GM23338 (cell line): ENCODE data around the gene F3. TPM values are rescaled to one million over a fixed set of nuclear protein-coding genes. Genes with fewer than 3 reads are reported as not detected.

ENCODE experiments used
- ATAC-seq: fragments of 200-7000 bp; cut with Tn5 transposase; 3 replicates; pipeline ENCODE4 v1.9.1; 2020
- DNase-seq: peaks from one replicate; pipeline ENCODE4 v3.0.0-alpha.2; 2015; ENCODE audit warnings: low spot score
- H2AFZ ChIP-seq: fragments of 200-600 bp; sonication (generic); 2 replicates; pipeline ENCODE4 v1.8.0; 2016; ENCODE audit warnings: antibody characterized with exemption, mild to moderate bottlenecking, moderate library complexity
- H3F3A ChIP-seq: fragments of 200-600 bp; sonication (generic); replicated peaks from 2 replicates; pipeline ENCODE4 v1.8.0; 2017; ENCODE audit warnings: antibody characterized with exemption, mixed run types, low read depth
- H3K27ac ChIP-seq: fragments of 200-600 bp; sonication (generic); 2 replicates; pipeline ENCODE4 v1.6.1; 2016; ENCODE audit warnings: low read depth
- H3K27me3 ChIP-seq: fragments of 200-600 bp; sonication (generic); 2 replicates; pipeline ENCODE4 v1.8.0; 2016; ENCODE audit warnings: mild to moderate bottlenecking, mixed run types, moderate library complexity; ENCODE audit not compliant: insufficient read depth
- H3K36me3 ChIP-seq: fragments of 200-600 bp; sonication (generic); 2 replicates; pipeline ENCODE4 v1.8.0; 2016; ENCODE audit warnings: mild to moderate bottlenecking; ENCODE audit not compliant: insufficient read depth
- H3K4me1 ChIP-seq: fragments of 200-600 bp; sonication (generic); 2 replicates; pipeline ENCODE4 v1.8.0; 2016; ENCODE audit warnings: mild to moderate bottlenecking, moderate library complexity; ENCODE audit not compliant: insufficient read depth
- H3K4me2 ChIP-seq: fragments of 200-600 bp; sonication (generic); 2 replicates; pipeline ENCODE4 v1.7.1; 2017; ENCODE audit warnings: mixed run types
- H3K4me3 ChIP-seq: fragments of 200-600 bp; sonication (generic); 2 replicates; pipeline ENCODE4 v1.6.1; 2016; ENCODE audit warnings: mixed run types
- H3K79me2 ChIP-seq: fragments of 200-600 bp; sonication (generic); replicated peaks from 2 replicates; pipeline ENCODE4 v1.8.0; 2017; ENCODE audit warnings: mild to moderate bottlenecking; ENCODE audit not compliant: insufficient read depth
- H3K9me2 ChIP-seq: fragments of 200-600 bp; sonication (generic); 2 replicates; pipeline ENCODE4 v1.8.0; 2017; ENCODE audit not compliant: insufficient read depth
- H4K20me1 ChIP-seq: fragments of 200-600 bp; sonication (generic); replicated peaks from 2 replicates; pipeline ENCODE4 v1.8.0; 2017; ENCODE audit warnings: mild to moderate bottlenecking; ENCODE audit not compliant: insufficient read depth
- H3K27ac Mint-ChIP-seq: 2 replicates; pipeline ENCODE4 v1.8.0; 2020; ENCODE audit warnings: inconsistent platforms, mild to moderate bottlenecking, moderate library complexity, mixed read lengths
- H3K27me3 Mint-ChIP-seq: 3 replicates; pipeline ENCODE4 v1.8.0; 2022; ENCODE audit warnings: low read depth, mild to moderate bottlenecking, moderate library complexity, mixed read lengths, inconsistent platforms; ENCODE audit not compliant: insufficient read depth, poor library complexity
- H3K36me3 Mint-ChIP-seq: 3 replicates; pipeline ENCODE4 v1.8.0; 2021; ENCODE audit warnings: low read depth, mild to moderate bottlenecking, inconsistent platforms, moderate library complexity, mixed read lengths
- H3K4me1 Mint-ChIP-seq: 3 replicates; pipeline ENCODE4 v1.8.0; 2020; ENCODE audit warnings: mild to moderate bottlenecking, inconsistent platforms, mixed read lengths
- H3K4me3 Mint-ChIP-seq: 3 replicates; pipeline ENCODE4 v1.8.0; 2021; ENCODE audit warnings: moderate library complexity, mild to moderate bottlenecking, inconsistent platforms, mixed read lengths
- H3K9me3 Mint-ChIP-seq: 3 replicates; pipeline ENCODE4 v1.8.0; 2020; ENCODE audit warnings: moderate library complexity, mild to moderate bottlenecking, inconsistent platforms, mixed read lengths
- CREB1 ChIP-seq: fragments of 250-450 bp; sonication (Bioruptor Pico); IDR thresholded peaks from 2 replicates; pipeline ENCODE4 v1.5.0; 2020; ENCODE audit warnings: low read depth, mild to moderate bottlenecking, moderate library complexity
- EZH2phosphoT487 ChIP-seq: fragments of 200-600 bp; sonication (generic); IDR thresholded peaks from one replicate; pipeline ENCODE4 v1.8.1; 2018; ENCODE audit warnings: antibody characterized with exemption; ENCODE audit not compliant: unreplicated experiment
- POLR2AphosphoS5 ChIP-seq: IDR thresholded peaks from 2 replicates; pipeline ENCODE4 v1.6.1; 2016; ENCODE audit warnings: antibody characterized with exemption, low read depth
- REST ChIP-seq: IDR thresholded peaks from one replicate; pipeline ENCODE4 v1.6.1; 2018; ENCODE audit warnings: antibody characterized with exemption; ENCODE audit not compliant: unreplicated experiment
- ZNF331 ChIP-seq: fragments of 250-450 bp; sonication (Bioruptor Pico); IDR thresholded peaks from 2 replicates; pipeline ENCODE4 v1.5.0; 2020; ENCODE audit warnings: low read depth, mild to moderate bottlenecking, moderate library complexity
- ZNF462 ChIP-seq: fragments of 250-450 bp; sonication (Bioruptor Pico); IDR thresholded peaks from 2 replicates; pipeline ENCODE4 v1.5.0; 2020; ENCODE audit warnings: mild to moderate bottlenecking, moderate library complexity
- polyA plus RNA-seq: library from polyadenylated mRNA; unstranded; fragments of >200 nt; fragmentation: Nextera tagmentation; extraction: Ambion mirVana; gene quantifications from 2 replicates; pipeline ENCODE4 v1.2.1, GENCODE V29; 2016
- total RNA-seq: library from RNA; depleted of rRNA; stranded (reverse); fragments of >200 nt; shearing (Covaris generic); gene quantifications from 2 replicates; pipeline ENCODE4 v1.2.3, GENCODE V29; 2014

Gene F3
- total and polyA plus RNA-seq, 2 experiments from 2014 or later = 6.9 to 9.7 TPM

- TF ChIP-seq CREB1 (CRISPR knock-in tag) (no peak), ZNF331 (CRISPR knock-in tag) (no peak), REST (no peak), POLR2AphosphoS5 (no peak), EZH2phosphoT487 (no peak)
These were observed 48.9 kb upstream of the F3 start (continued) for GRCh38 chr1:94590203-94591137.

- H3K79me2 ChIP-seq = no peaks in the 10 kb centered on the region
- ATAC-seq (no peak), DNase-seq (no peak)
- no peak overlapping the region for H3K4me2 ChIP-seq
- no peak overlapping the region for H3K4me3 ChIP-seq
- no peaks in the 10 kb centered on the region for H3K36me3 ChIP-seq
- H4K20me1 ChIP-seq = no peaks in the 10 kb centered on the region
- no peak overlapping the region for H3K27ac ChIP-seq
- H3K4me1 ChIP-seq = no peaks in the 10 kb centered on the region
- TF ChIP-seq ZNF462 = no peak
- H3K9me3 Mint-ChIP-seq = no peaks in the 10 kb centered on the region
- no peak overlapping the region for H3K4me3 Mint-ChIP-seq
- peaks cover 6% of the 10 kb centered on the region for H3K4me1 Mint-ChIP-seq
- H3F3A ChIP-seq = no peaks in the 10 kb centered on the region
- H3K27ac Mint-ChIP-seq = no peak overlapping the region
- peaks cover 4% of the 10 kb centered on the region for H3K27me3 Mint-ChIP-seq
- H3K27me3 ChIP-seq = no peaks in the 10 kb centered on the region
- no peaks in the 10 kb centered on the region for H3K9me2 ChIP-seq
- H2AFZ ChIP-seq = peak overlapping the region; percentile 47; the same call in 1 of the 2 replicates
- no peaks in the 10 kb centered on the region for H3K36me3 Mint-ChIP-seq
These were observed 48.2 kb upstream of the F3 start for GRCh38 chr1:94589728-94590127.
